SK-N-SH (cell line): ENCODE data around the gene YKT6. TPM values are rescaled to one million over a fixed set of nuclear protein-coding genes. Genes with fewer than 3 reads are reported as not detected.

Experiments used
- CTCF ChIA-PET: fragments of 300-600, 350-600 bp; formaldehyde crosslinking; extraction: SDS; loops from one replicate; lab custom pipeline; 2021; lab: Yijun Ruan, JAX
- POLR2A ChIA-PET: fragments of 350-600 bp; sonication (Branson Sonifier 250); formaldehyde crosslinking; extraction: SDS; loops from one replicate; lab custom pipeline; 2020; ENCODE audit warnings: antibody characterized with exemption, inconsistent platforms; lab: Yijun Ruan, JAX
- DNase-seq: peaks from one replicate; pipeline ENCODE4 v3.0.0; 2012
- H2AFZ ChIP-seq: fragments of 200-600 bp; sonication (generic); 2 replicates; pipeline ENCODE4 v1.8.1; 2016; ENCODE audit warnings: antibody characterized with exemption, mild to moderate bottlenecking, low read depth
- H3F3A ChIP-seq: fragments of 200-600 bp; sonication (generic); replicated peaks from 2 replicates; pipeline ENCODE3; 2016; ENCODE audit warnings: antibody characterized with exemption, mild to moderate bottlenecking; ENCODE audit not compliant: insufficient read depth
- H3K27ac ChIP-seq, 2 experiments: fragments of 200-500 bp in 1 of 2; fragments of 200-600 bp in 1 of 2; sonication (Bioruptor generic) in 1 of 2; sonication (generic), shearing (Covaris generic) in 1 of 2; 2 replicates each; pipeline versions ENCODE4 v1.5.1 to v1.6.1; 2014 to 2016; ENCODE audit warnings: low read depth in 2 of 2, inconsistent platforms in 1 of 2, low read length in 1 of 2, mild to moderate bottlenecking in 1 of 2, mixed read lengths in 1 of 2
- H3K27me3 ChIP-seq: fragments of 200-600 bp; sonication (generic), shearing (Covaris generic); 2 replicates; pipeline ENCODE4 v1.6.1; 2016; ENCODE audit warnings: mixed run types; ENCODE audit not compliant: insufficient read depth
- H3K36me3 ChIP-seq, 2 experiments: fragments of 200-500 bp in 1 of 2; fragments of 200-600 bp in 1 of 2; sonication (Bioruptor generic) in 1 of 2; sonication (generic) in 1 of 2; replicated peaks in 1 of 2; 2 replicates each; pipeline versions ENCODE3 to v1.5.1; 2014 to 2016; ENCODE audit warnings: low read length in 1 of 2, mild to moderate bottlenecking in 1 of 2; ENCODE audit not compliant: insufficient read depth in 2 of 2, control insufficient read depth in 1 of 2
- H3K4me1 ChIP-seq, 2 experiments: fragments of 200-500 bp in 1 of 2; fragments of 200-600 bp in 1 of 2; sonication (Bioruptor generic) in 1 of 2; sonication (generic), shearing (Covaris generic) in 1 of 2; 2 replicates each; pipeline versions ENCODE4 v1.5.1 to v1.6.1; 2014 to 2016; ENCODE audit warnings: low read depth in 1 of 2, low read length in 1 of 2, mixed run types in 1 of 2; ENCODE audit not compliant: insufficient read depth in 2 of 2, control insufficient read depth in 1 of 2
- H3K4me2 ChIP-seq: fragments of 200-600 bp; sonication (generic), shearing (Covaris generic); 2 replicates; pipeline ENCODE4 v1.6.1; 2017; ENCODE audit warnings: mixed run types
- H3K4me3 ChIP-seq, 2 experiments: fragments of 200-500 bp in 1 of 2; fragments of 200-600 bp in 1 of 2; sonication (Bioruptor generic) in 1 of 2; sonication (generic), shearing (Covaris generic) in 1 of 2; 2 replicates each; pipeline versions ENCODE4 v1.5.1 to v1.8.1; 2014 to 2016; ENCODE audit warnings: low read depth in 2 of 2, inconsistent platforms in 1 of 2, low read length in 1 of 2, mild to moderate bottlenecking in 1 of 2, mixed read lengths in 1 of 2, moderate library complexity in 1 of 2
- H3K79me2 ChIP-seq: fragments of 200-600 bp; sonication (generic); 2 replicates; pipeline ENCODE4 v1.8.1; 2017; ENCODE audit warnings: mild to moderate bottlenecking; ENCODE audit not compliant: insufficient read depth
- H3K9ac ChIP-seq: fragments of 200-600 bp; sonication (generic); 2 replicates; pipeline ENCODE4 v1.6.1; 2017; ENCODE audit warnings: mixed run types
- H3K9me2 ChIP-seq: fragments of 200-600 bp; sonication (generic); 2 replicates; pipeline ENCODE4 v1.6.1; 2017; ENCODE audit warnings: mixed run types
- H3K9me3 ChIP-seq: fragments of 200-600 bp; sonication (generic); 2 replicates; pipeline ENCODE4 v1.6.1; 2017; ENCODE audit warnings: mixed run types, mild to moderate bottlenecking, moderate library complexity
- H4K20me1 ChIP-seq: fragments of 200-600 bp; sonication (generic); 2 replicates; pipeline ENCODE4 v1.6.1; 2017; ENCODE audit warnings: mild to moderate bottlenecking, mixed run types; ENCODE audit not compliant: insufficient read depth
- ELF1 ChIP-seq: IDR thresholded peaks from 2 replicates; pipeline ENCODE4 v1.4.0; 2012
- JUND ChIP-seq: IDR thresholded peaks from 2 replicates; pipeline ENCODE4 v1.4.0; 2012
- NFIC ChIP-seq: IDR thresholded peaks from 2 replicates; pipeline ENCODE4 v1.4.0; 2012; ENCODE audit warnings: borderline replicate concordance
- NRF1 ChIP-seq: IDR thresholded peaks from 2 replicates; pipeline ENCODE4 v1.6.1; 2012; ENCODE audit warnings: low read depth, mild to moderate bottlenecking, low read length
- POLR2AphosphoS5 ChIP-seq: IDR thresholded peaks from 2 replicates; pipeline ENCODE4 v1.6.1; 2012; ENCODE audit warnings: low read depth, low read length
- RAD21 ChIP-seq: IDR thresholded peaks from 2 replicates; pipeline ENCODE4 v1.6.1; 2012; ENCODE audit warnings: mild to moderate bottlenecking, low read length
- RCOR1 ChIP-seq: fragments of 150-350 bp; IDR thresholded peaks from 2 replicates; pipeline ENCODE4 v1.6.1; 2017; ENCODE audit warnings: antibody characterized with exemption, low read length
- SIN3A ChIP-seq: IDR thresholded peaks from 2 replicates; pipeline ENCODE4 v1.6.1; 2012; ENCODE audit warnings: low read depth, mild to moderate bottlenecking, low read length, moderate library complexity, borderline replicate concordance
- TAF1 ChIP-seq: IDR thresholded peaks from 2 replicates; pipeline ENCODE4 v1.6.1; 2012; ENCODE audit warnings: low read depth, mild to moderate bottlenecking, low read length, moderate library complexity, borderline replicate concordance
- TCF12 ChIP-seq: IDR thresholded peaks from 2 replicates; pipeline ENCODE4 v1.4.0; 2012
- TEAD4 ChIP-seq: IDR thresholded peaks from 2 replicates; pipeline ENCODE4 v1.4.0; 2012; ENCODE audit warnings: mild to moderate bottlenecking, borderline replicate concordance; ENCODE audit not compliant: insufficient read depth
- USF2 ChIP-seq: fragments of 150-350 bp; IDR thresholded peaks from 2 replicates; pipeline ENCODE4 v1.6.1; 2017; ENCODE audit warnings: antibody characterized with exemption, low read length, low read depth, borderline replicate concordance
- WGBS: methylation state at CpG from one replicate; pipeline ENCODE4 v1.1.6; 2017; ENCODE audit warnings: low lambda C conversion rate; 5-methylcytosine and 5-hydroxymethylcytosine counted together
- polyA plus RNA-seq, 3 experiments: library from polyadenylated mRNA; depleted of rRNA; stranded (reverse); fragments of >200 nt; gene quantifications; 2 replicates each; pipeline ENCODE4 v1.2.3, GENCODE V29; 2012

Gene YKT6
- polyA plus RNA-seq, 1 of the 3 experiments (the other 2 are of a cell fraction) = 170 TPM

- ChIA-PET POLR2A (interaction anchor here (0.6 kb wide), 1 partner anchor 32 kb away, joined by 3 read pairs; no protein-coding TSS in a partner anchor), CTCF (interaction anchor here (1.0 to 1.8 kb wide), 3 partner anchors 9 to 268 kb away, joined by 3 to 10 read pairs (median 3); partner anchors contain the start of gene YKT6)
- 94% methylated on average over 5 of the region's 5 CpGs for WGBS
- Histone ChIP-seq H3K27me3 (no peaks in the 10 kb centered on the region), H3K4me3 (no peak overlapping the region), H2AFZ (no peak overlapping the region), H3F3A (peaks cover 10% of the 10 kb centered on the region), H3K9me2 (no peaks in the 10 kb centered on the region), H3K4me2 (no peak overlapping the region), H3K27ac (no peak overlapping the region), H4K20me1 (peaks cover 20% of the 10 kb centered on the region), H3K9ac (no peak overlapping the region), H3K9me3 (no peaks in the 10 kb centered on the region), H3K79me2 (peaks cover 26% of the 10 kb centered on the region), H3K36me3 (peaks cover 66 to 89% of the 10 kb centered on the region in 2 experiments), H3K4me1 (no peaks in the 10 kb centered on the region; a peak in 1 of 4 replicates)
- no peak for TF ChIP-seq SIN3A
- no peak for TF ChIP-seq NRF1
- no peak for TF ChIP-seq TAF1
- TF ChIP-seq TCF12 = no peak
- no peak for DNase-seq
Observed at GRCh38 chr7:44210107-44210506, 9.3 kb downstream of the YKT6 start.

- Histone ChIP-seq H3K9me3 (no peaks in the 10 kb centered on the region), H3K4me3 (no peak overlapping the region), H4K20me1 (peaks cover 14% of the 10 kb centered on the region; the same call in 1 of the 2 replicates), H3K79me2 (peaks cover 15% of the 10 kb centered on the region), H3K27me3 (no peaks in the 10 kb centered on the region), H3K4me1 (peaks cover 0 to 9% of the 10 kb centered on the region in 2 experiments; a peak in 1 of 4 replicates), H3F3A (peaks cover 10% of the 10 kb centered on the region), H3K4me2 (no peak overlapping the region), H3K9ac (no peak overlapping the region), H2AFZ (no peak overlapping the region), H3K9me2 (no peaks in the 10 kb centered on the region), H3K27ac (no peak overlapping the region), H3K36me3 (peaks cover 57 to 78% of the 10 kb centered on the region in 2 experiments)
- CTCF ChIA-PET = interaction anchor here (1.3 to 2.0 kb wide), 3 partner anchors 10 to 30 kb away, joined by 3 to 11 read pairs (median 10); partner anchors contain the start of gene YKT6
- 94% methylated on average over 10 of the region's 10 CpGs for WGBS
- POLR2A ChIA-PET = no interaction called here
- no peak for TF ChIP-seq ELF1
- 0 out of 2 replicates have a peak, but pooled peaks have one; percentile 3 for TF ChIP-seq POLR2AphosphoS5
- DNase-seq = no peak
Observed at GRCh38 chr7:44211126-44211675, 10.4 kb downstream of the YKT6 start.

- H3K9ac ChIP-seq = no peak overlapping the region
- no peak overlapping the region for H3K4me2 ChIP-seq
- H2AFZ ChIP-seq = no peak overlapping the region
- no peaks in the 10 kb centered on the region for H3K27me3 ChIP-seq
- no peak for DNase-seq
- peaks cover 10% of the 10 kb centered on the region for H3F3A ChIP-seq
- no peak overlapping the region for H3K27ac ChIP-seq
- POLR2A ChIA-PET = interaction anchor here (1.8 kb wide), 1 partner anchor 25 kb away, joined by 4 read pairs; no protein-coding TSS in a partner anchor
- H4K20me1 ChIP-seq = 0 out of 2 replicates have a peak, but pooled peaks cover 9% of the 10 kb centered on the region
- TF ChIP-seq TEAD4 = no peak
- no peak for TF ChIP-seq RAD21
- no peak for TF ChIP-seq JUND
- TF ChIP-seq RCOR1 = no peak
- TF ChIP-seq TAF1 = no peak
- TF ChIP-seq USF2 = no peak
- TF ChIP-seq ELF1 = no peak
- TF ChIP-seq NFIC = no peak
- TF ChIP-seq, all 33 proteins: peak for 0
- CTCF ChIA-PET = interaction anchor here (1.2 to 4.0 kb wide), 5 partner anchors 10 to 29 kb away, joined by 3 to 32 read pairs (median 6); partner anchors contain the start of gene YKT6
- WGBS = 94% methylated on average over 6 of the region's 6 CpGs
- H3K36me3 ChIP-seq = peaks cover 48 to 70% of the 10 kb centered on the region in 2 experiments
- H3K9me2 ChIP-seq = no peaks in the 10 kb centered on the region
- H3K4me3 ChIP-seq = no peak overlapping the region
- peaks cover 10% of the 10 kb centered on the region for H3K79me2 ChIP-seq
- no peaks in the 10 kb centered on the region for H3K9me3 ChIP-seq
- H3K4me1 ChIP-seq = peaks cover 0 to 16% of the 10 kb centered on the region in 2 experiments; a peak in 1 of 4 replicates
Observed at GRCh38 chr7:44212018-44212417, 11.2 kb downstream of the YKT6 start.
